ENCODE measurements around the gene ZNF770.
A peak's percentile ranks its signal among the peaks of the same experiment; 100 is the strongest.

Gene ZNF770, protein sequence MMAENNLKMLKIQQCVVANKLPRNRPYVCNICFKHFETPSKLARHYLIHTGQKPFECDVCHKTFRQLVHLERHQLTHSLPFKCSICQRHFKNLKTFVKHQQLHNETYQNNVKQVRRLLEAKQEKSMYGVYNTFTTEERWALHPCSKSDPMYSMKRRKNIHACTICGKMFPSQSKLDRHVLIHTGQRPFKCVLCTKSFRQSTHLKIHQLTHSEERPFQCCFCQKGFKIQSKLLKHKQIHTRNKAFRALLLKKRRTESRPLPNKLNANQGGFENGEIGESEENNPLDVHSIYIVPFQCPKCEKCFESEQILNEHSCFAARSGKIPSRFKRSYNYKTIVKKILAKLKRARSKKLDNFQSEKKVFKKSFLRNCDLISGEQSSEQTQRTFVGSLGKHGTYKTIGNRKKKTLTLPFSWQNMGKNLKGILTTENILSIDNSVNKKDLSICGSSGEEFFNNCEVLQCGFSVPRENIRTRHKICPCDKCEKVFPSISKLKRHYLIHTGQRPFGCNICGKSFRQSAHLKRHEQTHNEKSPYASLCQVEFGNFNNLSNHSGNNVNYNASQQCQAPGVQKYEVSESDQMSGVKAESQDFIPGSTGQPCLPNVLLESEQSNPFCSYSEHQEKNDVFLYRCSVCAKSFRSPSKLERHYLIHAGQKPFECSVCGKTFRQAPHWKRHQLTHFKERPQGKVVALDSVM

DNA sequence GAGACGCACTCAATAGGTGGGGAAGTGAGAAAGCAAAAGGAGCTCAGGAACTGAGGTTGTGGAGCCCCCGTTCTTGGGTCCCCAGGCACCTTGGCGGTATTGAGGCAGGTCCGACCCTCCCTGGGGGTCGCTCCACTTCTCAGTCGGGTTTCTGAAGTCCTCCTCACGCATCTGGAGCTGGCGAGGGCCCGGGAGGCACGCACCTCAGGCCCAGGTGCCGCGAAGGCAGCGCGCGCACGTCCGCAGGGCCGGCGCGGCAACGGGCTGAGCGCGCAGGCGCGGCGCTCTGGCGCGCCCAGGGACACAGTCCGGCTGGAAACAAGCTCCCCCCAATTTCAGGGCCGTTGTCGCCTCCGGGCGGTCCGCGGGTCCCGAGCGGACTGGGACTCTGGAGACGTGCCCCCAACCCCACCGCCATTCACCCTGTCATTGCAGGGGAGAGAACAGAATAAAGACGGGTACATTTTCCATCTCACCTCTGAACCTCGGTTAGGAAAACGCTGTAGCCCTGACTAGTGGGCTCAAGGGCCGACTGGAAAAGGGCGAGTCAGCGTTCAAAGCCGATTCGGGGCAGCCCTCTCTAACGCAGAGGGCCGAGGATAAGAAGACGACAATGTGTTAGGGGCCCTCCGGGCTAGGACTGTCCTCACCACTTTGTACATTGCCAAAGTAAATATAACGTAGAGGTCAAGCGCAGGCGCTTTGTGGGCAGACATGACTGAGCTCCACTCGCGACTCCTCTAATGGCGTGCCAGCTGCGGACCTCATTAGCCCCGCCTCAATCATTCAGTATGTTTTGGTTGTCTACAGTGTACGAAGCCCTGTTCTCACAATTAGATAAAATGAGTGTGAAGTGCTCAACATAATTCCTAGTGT is at the start of gene ZNF770:
ZNF770 (minus strand) TSS at position 261 of the 876 bp plus-strand sequence. CDS start 4,853 bp downstream, outside the sequence.
- DNase-seq = peak; percentile 85

DNA sequence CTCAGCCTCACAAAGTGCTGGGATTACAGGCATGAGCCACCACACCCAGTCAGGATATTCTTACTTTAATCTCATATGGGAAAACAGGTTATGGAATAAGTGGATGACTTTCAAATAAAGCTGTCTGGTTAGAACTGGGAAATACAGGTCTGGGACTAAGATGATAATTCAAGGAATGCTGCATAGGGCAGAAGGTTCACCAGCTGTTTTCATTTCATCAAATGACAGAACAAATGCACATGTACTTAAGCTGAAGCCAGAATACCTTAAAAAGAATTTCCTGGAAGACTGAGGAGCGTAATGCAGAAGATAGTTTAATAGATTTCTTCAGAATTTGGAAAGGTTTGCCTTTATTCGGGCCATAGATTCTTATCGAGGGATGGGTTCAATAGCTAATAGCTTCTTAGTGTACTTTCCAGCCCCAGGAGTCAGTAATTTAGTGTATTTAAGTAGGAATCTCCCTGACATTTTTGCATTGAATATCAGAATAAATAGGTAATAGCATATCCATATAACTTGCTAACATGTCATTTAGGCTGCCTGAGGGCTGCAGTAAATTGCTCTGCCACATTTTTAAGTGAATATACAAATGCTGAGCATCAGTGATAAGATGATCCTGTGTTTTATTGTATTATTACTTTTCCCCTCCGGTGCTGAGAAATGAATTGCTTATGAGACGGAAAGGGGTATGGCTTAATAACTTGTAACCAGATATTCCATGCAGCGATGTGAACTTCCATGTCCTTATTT is 40.3 kb upstream of the ZNF770 start:
- no peak for DNase-seq

DNA sequence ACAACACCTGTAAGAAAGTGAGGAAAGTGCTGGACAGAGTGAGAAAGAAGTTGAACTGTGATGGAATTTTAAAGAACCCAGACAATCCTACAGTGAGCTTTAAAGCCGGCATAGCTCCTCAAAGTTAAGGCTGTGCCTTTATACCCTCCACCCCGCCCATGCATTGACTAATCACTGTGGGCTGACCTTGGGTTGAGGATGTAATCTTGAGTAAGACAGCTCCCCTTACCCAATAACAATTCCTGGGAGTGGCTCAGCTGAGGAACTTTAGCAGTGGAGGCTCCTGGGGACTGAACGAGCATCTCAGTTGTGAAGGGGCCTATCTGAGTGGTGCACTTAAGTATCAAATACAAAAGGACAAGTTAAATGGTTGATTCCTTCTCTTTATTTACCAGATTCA is 35.7 kb upstream of the ZNF770 start:
- no peak for DNase-seq

DNA sequence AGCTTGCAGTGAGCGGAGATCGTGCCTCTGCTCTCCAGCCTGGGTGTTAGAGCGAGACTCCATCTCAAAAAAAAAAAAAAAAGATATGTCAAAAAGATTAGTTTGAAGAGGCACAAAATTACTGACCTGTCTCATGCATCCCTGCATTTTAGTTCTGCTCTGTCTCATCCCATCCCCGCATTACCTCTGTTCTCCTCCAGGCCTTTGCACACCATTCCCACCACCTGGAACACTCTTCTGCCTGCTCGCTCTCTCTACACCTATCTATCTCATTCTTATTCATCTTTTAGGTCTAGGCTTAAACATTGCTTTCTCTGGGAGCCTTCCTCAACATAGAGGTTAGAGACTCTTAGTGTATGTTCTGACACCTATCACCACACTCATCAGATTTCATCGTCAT is 32.9 kb upstream of the ZNF770 start:
- no peak for DNase-seq

DNA sequence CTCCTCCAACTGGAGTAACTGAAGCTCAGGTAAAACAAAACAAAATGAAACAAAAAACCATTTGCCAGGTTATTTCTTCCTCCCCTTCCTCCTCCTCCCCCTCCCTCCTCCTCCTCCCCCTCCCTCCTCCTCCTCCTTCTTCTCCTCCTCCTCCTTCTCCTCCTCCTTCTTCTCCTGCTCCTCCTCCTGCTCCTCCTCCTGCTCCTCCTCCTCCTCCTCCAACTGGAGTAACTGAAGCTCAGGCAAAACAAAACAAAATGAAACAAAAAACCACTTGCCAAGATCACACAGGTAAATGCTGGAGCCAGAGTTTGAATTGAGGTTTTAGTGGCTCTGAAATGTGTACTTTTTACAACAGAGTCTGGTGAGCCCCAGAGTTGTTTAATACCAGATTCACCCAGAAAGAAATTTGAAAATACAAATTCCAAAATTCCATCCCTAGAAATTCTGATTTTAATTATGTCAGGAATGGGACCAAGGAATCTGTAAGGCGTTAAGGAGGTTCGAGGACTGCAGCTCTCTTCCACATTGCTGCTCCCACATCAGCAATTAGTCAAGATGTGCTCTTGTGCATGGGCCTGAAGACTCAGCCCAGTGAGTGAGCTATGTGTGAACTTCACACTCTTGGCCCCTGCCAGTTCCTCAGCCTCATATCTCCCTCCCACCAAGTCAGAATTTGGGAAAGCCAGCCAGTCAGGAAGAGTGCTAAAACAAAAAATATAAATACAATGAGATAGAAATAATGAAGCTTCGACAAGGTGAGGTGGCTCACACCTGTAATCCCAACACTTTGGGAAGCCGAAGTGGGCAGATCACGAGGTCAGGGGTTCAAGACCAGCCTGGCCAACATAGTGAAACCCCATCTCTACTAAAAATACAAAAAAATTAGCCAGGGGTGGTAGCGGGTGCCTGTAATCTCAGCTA is 31.6 kb upstream of the ZNF770 start:
- DNase-seq = no peak

DNA sequence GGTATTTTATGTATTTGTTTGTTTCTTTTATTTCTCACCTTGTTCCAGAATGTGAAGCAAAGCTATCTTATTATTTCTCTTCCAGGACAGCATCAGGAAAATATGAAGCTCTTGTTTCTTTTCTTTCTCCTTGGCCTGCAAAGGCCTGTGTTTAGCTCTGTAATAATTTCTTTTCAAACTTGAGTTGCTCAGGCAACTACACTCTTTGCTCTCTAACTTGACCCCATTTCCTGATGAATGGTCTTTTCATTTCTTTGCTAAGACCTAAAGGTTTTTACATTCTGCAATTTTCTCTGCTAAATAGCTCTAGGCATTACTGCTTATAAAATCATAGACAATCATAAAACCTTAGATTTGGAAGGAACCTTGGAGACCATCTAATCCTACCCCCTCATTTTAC is 26.2 kb upstream of the ZNF770 start:
- DNase-seq = no peak

DNA sequence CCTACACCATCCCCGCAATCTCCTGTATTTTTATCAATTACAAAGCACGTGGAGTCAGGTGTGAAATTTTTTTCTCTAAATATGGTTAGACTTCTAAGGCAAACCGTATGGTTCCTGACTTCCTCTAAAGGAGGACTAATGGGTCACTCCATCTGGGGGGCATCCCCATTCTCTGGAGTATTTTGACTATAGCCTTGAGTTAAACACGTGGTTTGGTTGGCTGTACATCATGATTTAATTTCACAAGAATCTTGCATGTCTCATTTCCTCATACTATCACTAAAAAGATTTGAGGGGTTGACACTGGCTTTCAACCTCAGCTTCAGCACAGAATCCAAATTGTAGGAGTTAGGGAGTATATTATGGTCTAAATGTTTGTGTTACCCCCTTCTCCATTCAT is 25.3 kb upstream of the ZNF770 start:
- DNase-seq = no peak

DNA sequence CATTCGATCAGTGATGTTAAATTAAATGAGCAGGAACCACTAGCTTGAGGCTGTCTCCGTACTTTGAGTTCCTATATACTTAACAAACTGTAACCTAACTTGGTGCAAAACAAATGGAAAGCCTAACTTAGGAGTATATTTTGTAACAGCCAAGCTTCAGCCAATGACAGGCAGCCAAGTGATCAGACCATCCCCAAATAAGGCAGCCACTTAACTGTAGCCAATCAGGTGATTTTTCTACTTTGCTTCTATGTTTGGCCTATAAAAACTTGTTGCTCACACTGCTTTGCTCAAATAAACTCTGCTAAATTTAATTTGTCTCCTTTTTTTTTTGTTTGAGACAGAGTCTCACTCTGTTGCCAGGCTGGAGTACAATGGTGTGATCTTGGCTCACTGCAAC is 19.3 kb upstream of the ZNF770 start:
- DNase-seq = no peak

DNA sequence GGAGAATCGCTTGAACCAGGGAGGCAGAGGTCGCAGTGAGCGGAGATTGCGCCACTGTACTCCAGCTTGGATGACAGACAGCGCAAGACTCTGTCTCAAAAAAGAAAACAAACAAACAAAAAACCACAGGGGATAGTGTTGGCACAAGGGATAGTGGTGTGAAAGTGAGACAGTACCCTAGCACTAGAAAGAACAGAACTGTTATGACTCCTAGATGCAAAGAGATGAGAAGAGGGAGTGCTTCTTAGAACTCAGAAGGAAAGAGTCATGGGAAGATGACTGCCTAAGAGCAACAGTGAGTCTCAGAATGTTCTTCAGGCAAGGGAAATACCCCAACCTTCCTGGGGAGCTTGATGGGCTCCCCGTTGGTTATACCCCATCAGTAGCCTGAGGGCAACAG is 17.8 kb upstream of the ZNF770 start:
- no peak for DNase-seq

DNA sequence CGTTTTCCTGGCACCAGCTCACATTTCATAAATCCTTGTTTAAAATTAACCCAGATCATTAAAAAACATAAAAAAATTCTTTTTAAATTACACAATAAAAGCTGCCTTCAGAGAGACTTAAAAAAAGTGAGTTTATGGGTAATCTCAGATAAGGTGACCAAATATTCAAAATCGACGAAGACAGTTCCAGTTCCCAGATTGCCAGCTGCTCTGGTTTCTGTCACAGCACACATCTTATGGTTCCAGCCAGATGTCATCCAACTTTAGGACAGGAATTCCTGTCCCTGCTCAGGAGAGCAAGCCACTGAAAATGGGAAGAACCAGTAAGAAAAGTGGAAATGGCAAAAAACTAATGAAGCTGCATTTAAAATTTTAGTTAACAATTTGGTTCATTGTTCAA is 15.8 kb upstream of the ZNF770 start:
- DNase-seq = no peak

DNA sequence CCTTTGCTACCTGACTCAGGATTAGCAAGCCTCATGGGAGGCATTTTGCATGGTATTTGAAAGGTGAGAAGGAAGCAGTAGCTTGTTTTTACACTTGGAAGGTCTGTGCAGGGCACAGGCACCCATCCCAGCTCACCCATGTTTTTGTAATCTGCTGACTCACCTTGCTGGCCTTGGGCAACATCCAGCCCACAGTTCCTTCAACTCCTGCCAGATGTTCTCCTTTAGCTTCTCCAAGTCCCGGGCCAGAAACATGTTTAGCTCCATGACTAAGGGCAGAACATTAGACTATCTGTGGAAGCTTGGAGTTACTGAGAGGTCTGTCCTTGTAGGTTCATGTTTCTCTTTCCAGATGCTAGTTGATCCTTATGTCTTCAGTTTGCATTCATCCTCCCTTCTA is 12.4 kb upstream of the ZNF770 start:
- no peak for DNase-seq

DNA sequence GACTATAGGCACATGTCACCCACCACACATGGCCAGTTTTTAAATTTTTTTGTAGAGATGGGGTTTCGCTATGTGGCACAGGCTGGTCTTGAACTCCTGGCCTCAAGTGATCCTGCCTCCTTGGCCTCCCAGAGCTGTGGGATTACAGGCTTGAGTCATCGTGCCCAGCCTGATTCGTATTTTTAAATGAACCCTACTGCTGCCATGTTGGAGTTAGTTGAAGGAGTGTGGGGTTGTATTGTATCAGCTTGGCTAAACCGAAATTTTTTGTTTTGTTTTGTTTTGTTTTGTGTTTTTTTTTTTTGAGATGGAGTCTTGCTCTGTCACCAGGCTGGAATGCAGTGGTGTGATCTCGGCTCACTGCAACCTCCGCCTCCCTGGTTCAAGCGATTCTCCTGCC is 11.8 kb upstream of the ZNF770 start:
- no peak for DNase-seq

DNA sequence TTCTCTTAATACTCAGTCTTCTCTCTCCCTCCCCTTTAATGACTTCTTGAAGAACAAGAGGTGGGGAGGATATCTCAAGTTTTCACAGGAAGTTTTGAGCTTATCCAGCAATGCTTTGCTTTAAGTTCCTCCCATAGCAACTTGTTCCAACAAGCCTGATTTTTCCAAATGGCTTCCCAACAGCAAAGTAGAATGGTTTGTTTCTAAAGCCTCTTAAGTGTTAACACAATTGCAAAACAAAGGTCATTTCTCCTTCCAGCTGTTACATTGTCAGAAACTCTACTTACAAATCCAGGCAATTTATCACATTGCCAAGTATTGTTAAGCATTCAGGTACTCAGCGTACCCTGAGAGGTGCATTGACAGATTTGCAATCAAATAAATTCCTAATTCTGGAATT is 6.8 kb upstream of the ZNF770 start:
- DNase-seq = no peak

DNA sequence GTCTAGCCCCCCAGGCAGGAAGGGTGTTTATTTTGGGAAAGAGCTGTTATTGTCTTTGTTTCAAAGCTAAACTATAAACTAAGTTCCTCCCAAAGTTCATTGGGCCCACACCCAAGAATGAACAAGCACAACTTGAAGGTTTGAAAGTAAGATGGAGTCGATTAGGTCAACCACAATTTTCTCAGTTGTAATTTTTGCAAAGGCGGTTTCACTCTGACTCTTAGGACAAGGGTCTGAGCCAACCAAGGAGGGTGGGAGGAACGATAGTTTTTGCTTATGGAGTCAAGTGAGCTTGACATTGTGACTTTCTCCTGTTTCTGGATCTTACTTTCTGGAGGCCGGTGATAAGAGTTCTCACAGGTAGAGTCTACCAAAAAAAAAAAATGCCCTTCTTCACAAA is 5.8 kb upstream of the ZNF770 start:
- DNase-seq = no peak

DNA sequence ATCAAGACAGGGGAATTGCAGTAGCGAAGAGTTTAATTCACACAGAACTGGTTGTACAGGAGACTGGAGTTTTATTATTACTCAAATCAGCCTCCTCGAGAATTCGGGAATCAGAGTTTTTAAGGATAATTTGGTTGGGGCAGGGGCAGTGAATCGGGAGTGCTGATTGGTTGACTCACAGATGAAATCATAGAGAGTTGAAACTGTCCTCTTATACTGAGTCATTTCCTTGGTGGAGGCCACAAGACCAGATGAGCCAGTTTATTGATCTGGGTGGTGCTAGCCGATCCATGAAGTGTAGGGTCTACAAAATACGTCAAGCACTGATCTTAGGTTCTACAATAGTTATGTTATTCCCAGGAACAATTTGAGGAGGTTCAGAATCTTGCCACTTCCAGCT is 5.3 kb upstream of the ZNF770 start:
- no peak for DNase-seq

DNA sequence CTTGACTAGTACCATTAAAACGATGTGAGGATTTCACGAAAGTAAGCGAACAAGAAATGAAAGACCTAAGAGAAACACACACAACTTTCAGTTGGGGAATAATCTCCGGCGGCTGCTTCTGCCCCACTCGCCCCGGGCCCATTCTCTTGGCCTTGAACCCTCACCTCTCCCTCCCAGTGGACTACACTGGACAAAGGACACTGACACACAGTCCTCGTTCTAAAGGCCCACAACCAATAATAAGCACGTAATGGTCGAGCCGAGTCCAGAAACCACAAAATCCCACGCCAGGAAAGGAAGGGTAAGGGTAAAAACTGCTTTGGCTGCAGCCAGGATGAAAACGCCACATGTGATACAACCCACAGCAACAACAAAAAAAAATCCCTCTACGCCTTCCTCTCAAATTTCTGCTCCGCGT is 469 bp downstream of the ZNF770 start:
- DNase-seq = no peak

DNA sequence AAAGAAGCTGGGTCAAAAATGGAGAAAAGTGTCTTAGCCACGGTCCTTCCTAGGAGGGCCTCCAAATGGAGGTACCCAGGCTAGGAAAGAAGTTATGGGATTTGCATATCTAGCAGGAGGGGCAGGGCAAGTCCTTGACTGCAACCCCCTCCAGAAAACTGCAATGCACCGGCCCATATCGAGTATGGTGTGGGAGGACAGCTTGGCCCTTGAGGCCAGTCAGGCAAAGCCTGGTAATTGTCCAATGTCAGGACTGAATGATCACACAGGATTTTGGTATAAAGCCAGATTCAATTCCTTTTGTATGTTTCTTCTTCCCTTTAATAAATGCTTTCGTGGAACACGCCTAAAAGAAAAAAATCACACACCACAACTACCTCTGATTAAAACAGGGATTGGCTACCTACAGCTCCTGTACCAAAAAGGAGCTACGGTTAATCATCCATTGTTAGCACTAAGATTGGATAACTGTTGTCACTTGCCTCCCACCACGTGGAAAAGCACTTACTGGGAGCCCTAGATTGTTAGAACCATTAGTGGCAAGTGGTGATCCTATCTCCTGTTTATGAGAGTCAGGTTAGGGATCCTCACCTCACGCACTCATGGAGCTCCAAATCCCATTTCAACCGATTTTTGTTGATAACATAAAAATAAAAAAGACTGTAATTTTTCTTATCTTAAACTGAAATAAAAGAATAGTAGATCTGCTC is 1.2 kb downstream of the ZNF770 start:
- DNase-seq = no peak

DNA sequence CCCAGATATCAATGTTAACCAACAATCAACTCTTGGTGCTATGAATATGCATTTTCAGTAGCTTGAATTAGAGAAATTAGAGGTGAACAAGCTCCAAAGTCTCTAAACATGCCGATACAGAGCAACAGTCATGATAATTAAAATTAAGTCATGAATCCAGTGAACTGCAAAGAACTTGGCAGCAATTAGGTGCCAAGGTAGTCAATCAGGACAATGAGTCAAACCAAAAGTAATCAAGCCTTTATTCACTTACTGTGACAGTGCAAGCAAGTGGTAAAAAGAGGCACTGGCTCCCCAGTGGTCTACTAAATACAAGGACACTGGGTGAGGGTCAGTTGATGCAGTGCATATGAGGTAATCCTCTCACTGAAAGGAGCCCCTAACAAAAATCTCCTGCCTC is 1.8 kb downstream of the ZNF770 start:
- DNase-seq = no peak

DNA sequence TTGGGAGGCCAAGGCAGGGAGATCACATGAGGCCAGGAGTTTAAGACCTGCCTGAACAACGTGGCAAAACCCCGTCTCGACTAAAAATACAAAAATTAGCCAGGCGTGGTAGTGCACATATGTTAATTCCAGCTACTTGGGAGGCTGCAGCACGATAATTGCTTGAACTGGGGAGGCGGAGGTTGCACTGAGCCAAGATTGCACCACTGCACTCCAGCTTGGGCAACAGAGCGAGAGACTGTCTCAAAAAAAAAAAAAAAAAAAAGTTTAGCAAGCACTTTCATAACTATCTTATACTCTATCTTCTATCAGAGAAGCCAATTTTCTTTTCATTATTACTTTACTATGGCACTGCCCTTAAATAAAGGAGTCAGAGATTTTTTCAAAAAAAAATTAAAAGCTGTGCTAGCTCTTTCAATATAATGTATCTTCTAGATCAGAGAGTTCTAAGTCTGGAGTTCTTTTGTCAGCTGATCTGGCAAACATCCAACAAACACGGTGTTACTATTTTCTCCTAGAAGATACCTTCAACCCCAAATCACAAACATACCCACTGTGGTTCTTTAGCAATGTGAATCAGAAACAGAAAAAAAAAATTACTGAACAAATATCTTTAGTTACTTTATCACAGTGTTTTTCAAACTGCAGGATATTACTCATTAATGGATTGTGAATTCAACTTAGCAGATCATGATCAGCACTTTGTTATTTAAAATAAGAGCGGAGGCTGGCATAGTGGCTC is 3.0 kb downstream of the ZNF770 start:
- DNase-seq = no peak

DNA sequence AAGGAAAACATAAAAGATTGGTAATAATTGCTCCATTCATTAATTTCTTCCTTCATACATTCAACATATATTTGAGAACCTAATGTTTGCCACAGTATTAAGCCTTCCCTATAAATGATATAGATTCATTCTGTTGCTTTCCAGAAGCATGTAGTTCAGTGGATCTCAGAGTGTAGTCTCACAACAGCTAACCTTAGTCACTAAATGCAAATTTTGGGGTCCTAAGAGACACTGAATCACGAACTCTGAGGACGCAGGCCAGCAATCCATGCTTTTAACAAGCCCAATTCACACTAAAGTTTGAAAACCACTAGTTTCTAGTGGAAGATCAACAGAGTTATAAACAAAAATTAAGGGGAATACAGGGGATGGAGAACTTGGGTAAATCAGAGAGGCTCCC is 11.3 kb downstream of the ZNF770 start:
- DNase-seq = no peak

Measured in activated naive CD4-positive, alpha-beta T cell treated with Interleukin-2 at 50 U/mL for 16 hours (primary cell).